GM12801 (cell line): ENCODE measurements around the gene BRSK1.

Experiments
- CTCF ChIP-seq: IDR thresholded peaks from one replicate; pipeline ENCODE4 v1.5.1; 2011; ENCODE audit warnings: control low read depth; ENCODE audit not compliant: insufficient read length; ENCODE audit errors: extremely low read depth

Gene BRSK1

GRCh38 chr19:55320844-55321419 lies 37.1 kb downstream of the BRSK1 start:
- TF ChIP-seq CTCF, result no peak

- no peak for TF ChIP-seq CTCF
Observed at GRCh38 chr19:55321466-55322137, 37.8 kb downstream of the BRSK1 start.

GRCh38 chr19:55322204-55322885 lies 38.5 kb downstream of the BRSK1 start:
- TF ChIP-seq CTCF, result no peak

- no peak for TF ChIP-seq CTCF
Observed at GRCh38 chr19:55324662-55325061, 40.9 kb downstream of the BRSK1 start.

GRCh38 chr19:55325172-55325571 lies 41.4 kb downstream of the BRSK1 start, which contains the start of gene TMEM150B:
TMEM150B (minus strand) TSS chr19:55325341; CDS start chr19:55321036, 4,305 bp downstream.
- TF ChIP-seq CTCF, result no peak

GRCh38 chr19:55333870-55334269 lies 50.1 kb downstream of the BRSK1 start:
- TF ChIP-seq CTCF, result no peak

GRCh38 chr19:55336101-55336500 lies 52.3 kb downstream of the BRSK1 start:
- TF ChIP-seq CTCF, result no peak
